ENCODE results near the gene GHRHR.

DNA sequence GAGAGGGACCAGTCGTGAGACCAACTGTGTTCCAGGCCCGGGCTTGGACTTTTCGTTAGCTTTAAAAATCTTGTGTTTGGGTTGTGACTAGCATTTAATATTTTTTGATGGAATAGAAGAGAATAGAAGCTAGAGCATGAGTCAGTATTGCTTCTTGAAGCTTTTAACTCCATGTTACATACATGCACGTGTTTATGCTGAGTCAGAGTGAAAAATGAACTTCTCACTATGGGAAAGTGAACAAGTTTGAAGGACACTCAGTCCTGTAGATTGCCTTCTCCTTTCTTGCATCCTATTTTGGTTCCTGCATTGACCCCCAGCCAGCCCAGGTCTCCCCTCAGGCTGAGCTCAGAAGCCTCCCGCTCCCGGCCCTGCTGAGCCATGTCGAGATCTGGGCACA lies 31.8 kb downstream of the GHRHR start:
- TF ChIP-seq CTCF (IDR thresholded peaks at IDR 0.05; ENCODE audit: poor library complexity, severe bottlenecking) (no peak), TAF1 (IDR thresholded peaks at IDR 0.05; ENCODE audit: low read depth) (no peak), EP300 (conservative IDR thresholded peaks at IDR 0.05; ENCODE audit: poor library complexity, severe bottlenecking) (no peak), SMC3 (conservative IDR thresholded peaks at IDR 0.05; ENCODE audit: poor library complexity) (no peak)

Measured in neural cell (in vitro differentiated cells).